GM12878 (cell line): ENCODE measurements around the gene GCSAM.

ENCODE experiments used
- BCL3 ChIP-seq: IDR thresholded peaks from 2 replicates; pipeline ENCODE4 v1.6.1; 2011; ENCODE audit warnings: borderline replicate concordance, low read depth, mild to moderate bottlenecking, moderate library complexity, low read length; ENCODE audit not compliant: insufficient read depth, poor library complexity, severe bottlenecking
- CTCF ChIP-seq, 3 experiments: IDR thresholded peaks in 2 of 3; conservative IDR thresholded peaks in 1 of 3; 2 replicates each; pipeline ENCODE4 v1.5.1; 2011; ENCODE audit warnings: low read depth in 3 of 3, low read length in 3 of 3, mild to moderate bottlenecking in 3 of 3, control low read depth in 2 of 3, moderate library complexity in 2 of 3, inconsistent platforms in 1 of 3, mixed read lengths in 1 of 3; ENCODE audit not compliant: control insufficient read depth in 2 of 3, insufficient read depth in 1 of 3; ENCODE audit errors: extremely low read depth in 1 of 3
- HDGF ChIP-seq: fragments of 450-650 bp; IDR thresholded peaks from 2 replicates; pipeline ENCODE4 v1.6.1; 2016; ENCODE audit warnings: antibody characterized with exemption
- POLR2AphosphoS5 ChIP-seq: IDR thresholded peaks from 2 replicates; pipeline ENCODE4 v1.6.1; 2011; ENCODE audit warnings: mild to moderate bottlenecking, low read length, inconsistent platforms

- peak; percentile 41 for TF ChIP-seq BCL3
- TF ChIP-seq POLR2AphosphoS5 = peak; percentile 17
- no peak for TF ChIP-seq CTCF (IDR thresholded peaks at IDR 0.05 in 2 of 3, conservative IDR thresholded peaks at IDR 0.05 in 1 of 3; ENCODE audit: control insufficient read depth in 2 of 3, extremely low read depth in 1 of 3, insufficient read depth in 1 of 3, low read depth in 3 of 3, low read length in 3 of 3)
- TF ChIP-seq HDGF = no peak
Observed at GRCh38 chr3:112134335-112135124, 1.5 kb upstream of the GCSAM start.
